Stimulated activated CD4-positive, alpha-beta T cell treated with anti-CD3 and anti-CD28 coated beads, Interleukin-4, amount 100 ng/mL, for 48 hours (primary cell): ENCODE data around the gene TUBG2.

ENCODE experiments used
- DNase-seq, 2 donors: peaks; one replicate each; pipeline ENCODE4 v3.0.0-alpha.2; 2020; ENCODE audit warnings: low read depth in 2 of 2

Gene TUBG2

GRCh38 chr17:42677012-42677857 lies 18.2 kb downstream of the TUBG2 start:
- peak; percentile 98 to 99 for DNase-seq

DNA sequence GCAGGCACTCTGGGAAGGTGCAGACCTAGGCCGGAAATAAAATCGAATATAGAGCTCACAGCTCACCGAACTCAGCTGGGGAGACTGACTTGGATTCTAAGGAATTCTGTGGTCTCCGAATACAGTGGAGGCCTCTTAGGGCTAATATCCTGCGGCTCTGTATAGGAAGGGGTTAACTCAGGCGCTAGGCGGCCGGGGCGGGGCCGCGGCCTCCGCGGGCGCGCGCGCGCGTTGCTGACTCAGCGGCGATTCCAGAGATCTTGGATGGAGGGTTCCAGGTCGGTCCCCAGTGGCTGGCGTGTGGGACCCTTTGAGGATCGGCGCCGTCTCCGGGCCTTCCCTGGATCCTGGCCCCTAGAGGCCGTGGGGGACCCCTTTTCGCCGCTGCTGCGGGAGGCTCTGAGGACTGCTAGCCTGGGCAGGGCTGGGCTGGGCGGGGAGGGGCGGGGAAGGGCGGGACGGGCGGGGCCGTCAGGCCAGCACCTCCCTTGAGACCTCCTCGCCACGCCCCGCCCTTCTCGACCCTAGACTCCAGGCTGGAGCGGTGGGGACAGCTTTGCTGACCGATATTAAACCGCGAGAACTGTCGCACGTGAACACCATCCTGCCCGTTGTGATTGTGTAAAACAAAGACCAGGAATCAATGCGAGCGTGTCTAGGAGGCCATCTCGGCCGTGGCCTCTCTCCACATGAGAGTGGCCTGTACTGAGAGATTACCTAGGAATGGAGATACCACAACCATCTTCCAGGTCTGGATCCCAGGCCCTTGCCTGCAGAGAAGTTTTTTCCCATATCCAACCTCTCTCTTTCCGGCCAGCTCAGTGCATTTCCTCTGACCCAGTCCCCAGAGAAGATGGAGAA lies 19.1 kb downstream of the TUBG2 start:
- DNase-seq: peak; percentile 66 to 71

DNA sequence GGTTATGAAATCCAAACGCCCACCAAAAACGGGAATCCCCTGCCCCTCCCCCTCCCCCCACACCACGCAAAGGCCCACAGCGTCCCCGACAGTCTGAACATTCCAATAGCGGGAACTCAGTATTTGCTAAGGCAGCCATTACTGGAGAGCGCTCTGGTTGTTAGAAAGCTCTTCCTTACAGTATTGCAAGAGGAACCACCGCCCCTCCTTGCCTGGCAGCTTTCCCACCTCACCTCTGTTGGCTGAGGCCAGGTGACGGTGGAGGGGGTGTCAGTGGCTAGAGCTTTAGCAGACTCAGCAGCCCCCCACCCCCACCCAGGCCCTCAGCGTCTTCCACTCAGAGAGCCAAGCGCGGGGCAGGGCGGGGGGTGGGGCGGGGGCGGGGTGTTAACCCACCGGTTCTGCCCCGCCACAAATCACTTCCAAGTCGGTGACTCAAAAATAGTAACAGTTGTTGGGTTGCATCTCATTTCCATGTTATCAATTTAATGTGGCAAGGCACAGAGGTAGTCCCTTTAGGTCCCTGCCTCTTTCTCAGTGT lies 19.9 kb downstream of the TUBG2 start:
- DNase-seq: no peak

DNA sequence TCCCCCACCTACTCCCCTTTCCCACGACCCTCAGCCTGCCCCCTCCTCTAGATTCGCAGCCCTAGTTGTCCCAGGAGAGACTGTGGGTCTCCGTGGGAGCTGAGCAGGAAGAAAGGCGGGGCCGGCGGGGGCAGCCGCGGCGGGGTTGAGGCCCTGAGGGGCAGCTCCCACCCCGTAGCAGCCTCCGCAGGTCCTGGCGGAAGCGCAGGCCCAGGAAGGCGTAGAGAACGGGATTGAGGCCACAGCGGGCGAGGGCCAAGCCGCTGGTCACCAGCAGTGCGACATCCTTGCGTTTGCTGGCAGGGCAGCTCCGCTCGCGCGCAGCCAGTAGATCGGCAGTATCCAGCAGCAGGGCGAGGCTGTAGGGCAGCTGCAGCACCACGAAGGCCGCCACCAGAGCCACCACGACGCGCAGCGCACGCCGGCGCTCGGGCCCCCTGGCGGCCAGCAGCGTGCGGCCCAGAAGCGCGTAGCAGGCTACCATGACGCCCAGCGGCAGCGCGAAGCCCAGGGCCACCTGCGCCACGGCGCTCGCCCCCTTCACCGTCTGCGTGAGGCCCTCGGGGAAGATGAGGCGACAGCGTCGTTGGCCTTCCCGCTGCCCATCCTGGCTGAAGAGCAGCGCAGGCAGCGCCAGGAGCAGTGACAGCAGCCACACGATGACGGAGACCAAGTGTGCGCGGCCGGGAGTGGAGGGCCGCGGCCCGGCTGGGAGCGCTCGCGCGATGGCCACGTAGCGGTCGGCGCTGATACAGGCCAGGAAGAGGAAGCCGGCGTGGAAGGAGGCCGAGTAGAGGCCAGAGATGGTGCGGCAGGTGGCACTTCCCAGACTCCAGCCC lies 20.6 kb downstream of the TUBG2 start:
- DNase-seq: peak; percentile 64 to 66

- no peak for DNase-seq
These were observed 21.3 kb downstream of the TUBG2 start for GRCh38 chr17:42680331-42680808.

- DNase-seq: no peak
These were observed 23.1 kb downstream of the TUBG2 start, which contains the start of gene CNTNAP1 for GRCh38 chr17:42681976-42682721. CNTNAP1 (plus strand) TSS chr17:42682531; CDS start chr17:42682830, 299 bp downstream.

- no peak for DNase-seq
These were observed 23.8 kb downstream of the TUBG2 start for GRCh38 chr17:42682722-42683403.

- no peak for DNase-seq
These were observed 24.4 kb downstream of the TUBG2 start for GRCh38 chr17:42683407-42684034.

GRCh38 chr17:42684929-42685556 lies 26.0 kb downstream of the TUBG2 start:
- DNase-seq: no peak

GRCh38 chr17:42685831-42686230 lies 26.7 kb downstream of the TUBG2 start:
- no peak for DNase-seq

DNA sequence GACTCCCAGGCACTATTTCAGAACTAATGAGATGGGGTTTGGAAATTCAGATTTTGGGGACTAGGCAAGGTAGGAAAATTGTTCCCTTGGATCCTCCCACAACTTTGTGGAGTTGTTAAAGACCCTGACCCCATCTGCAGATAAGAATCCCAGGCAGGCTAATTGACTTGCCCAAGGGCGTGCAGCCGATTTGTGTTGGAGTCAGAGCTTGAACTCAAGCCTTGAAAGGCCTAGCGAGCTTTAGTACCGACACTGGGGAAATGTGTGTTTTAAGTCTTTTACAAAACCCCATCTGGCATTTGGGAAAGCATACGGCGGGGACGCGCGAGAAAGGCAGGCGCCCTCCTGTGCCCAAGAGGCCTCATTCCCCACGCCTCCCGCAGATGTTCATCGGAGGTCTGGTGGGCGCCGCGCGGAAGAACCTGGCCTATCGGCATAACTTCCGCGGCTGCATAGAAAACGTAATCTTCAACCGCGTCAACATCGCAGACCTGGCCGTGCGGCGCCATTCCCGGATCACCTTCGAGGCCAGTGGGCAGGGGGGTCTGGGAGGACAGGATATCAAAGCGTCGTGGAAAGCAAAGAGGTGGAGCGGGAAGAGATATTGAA lies 27.5 kb downstream of the TUBG2 start:
- no peak for DNase-seq

DNA sequence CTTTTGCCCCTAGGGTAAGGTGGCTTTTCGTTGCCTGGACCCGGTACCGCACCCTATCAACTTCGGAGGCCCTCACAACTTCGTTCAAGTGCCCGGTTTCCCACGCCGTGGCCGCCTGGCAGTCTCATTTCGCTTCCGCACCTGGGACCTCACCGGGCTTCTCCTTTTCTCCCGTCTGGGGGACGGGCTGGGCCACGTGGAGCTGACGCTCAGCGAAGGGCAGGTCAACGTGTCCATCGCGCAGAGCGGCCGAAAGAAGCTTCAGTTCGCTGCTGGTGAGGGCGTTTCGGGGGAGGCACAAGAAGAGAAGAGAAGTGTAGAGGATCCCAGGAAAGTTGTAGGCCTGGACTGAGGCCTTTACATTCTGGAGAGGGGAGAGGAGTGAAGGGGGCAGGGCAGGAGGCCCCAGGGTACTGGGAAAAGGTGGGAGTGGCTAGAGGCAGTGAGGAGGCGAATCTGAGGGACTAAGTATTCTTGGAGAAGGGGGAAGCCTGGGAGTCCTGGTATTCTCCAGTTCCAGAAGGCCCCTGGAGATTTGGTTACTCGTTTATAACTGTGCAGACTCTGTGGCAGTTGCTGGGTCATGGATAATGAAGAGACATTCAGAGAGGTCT lies 28.7 kb downstream of the TUBG2 start:
- no peak for DNase-seq

GRCh38 chr17:42690596-42690995 lies 31.5 kb downstream of the TUBG2 start:
- no peak for DNase-seq

DNA sequence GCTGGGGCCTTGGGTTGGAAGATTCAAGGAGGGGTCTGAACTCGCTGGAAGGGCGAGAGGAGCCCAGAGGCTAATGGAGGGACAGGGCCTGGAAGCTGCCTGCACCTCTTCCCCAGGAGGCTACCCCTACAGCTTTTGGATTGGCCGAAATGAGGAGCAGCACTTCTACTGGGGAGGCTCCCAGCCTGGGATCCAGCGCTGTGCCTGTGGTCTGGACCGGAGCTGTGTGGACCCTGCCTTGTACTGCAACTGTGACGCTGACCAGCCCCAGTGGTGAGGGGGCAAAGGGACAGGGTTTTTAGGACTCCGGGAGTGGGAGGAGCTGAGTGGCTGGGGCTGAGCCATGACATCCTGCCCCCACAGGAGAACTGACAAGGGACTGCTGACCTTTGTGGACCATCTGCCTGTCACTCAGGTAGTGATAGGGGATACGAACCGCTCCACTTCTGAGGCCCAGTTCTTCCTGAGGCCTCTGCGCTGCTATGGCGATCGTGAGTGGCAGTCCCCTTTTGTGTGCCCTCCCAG lies 32.0 kb downstream of the TUBG2 start:
- DNase-seq: no peak

DNA sequence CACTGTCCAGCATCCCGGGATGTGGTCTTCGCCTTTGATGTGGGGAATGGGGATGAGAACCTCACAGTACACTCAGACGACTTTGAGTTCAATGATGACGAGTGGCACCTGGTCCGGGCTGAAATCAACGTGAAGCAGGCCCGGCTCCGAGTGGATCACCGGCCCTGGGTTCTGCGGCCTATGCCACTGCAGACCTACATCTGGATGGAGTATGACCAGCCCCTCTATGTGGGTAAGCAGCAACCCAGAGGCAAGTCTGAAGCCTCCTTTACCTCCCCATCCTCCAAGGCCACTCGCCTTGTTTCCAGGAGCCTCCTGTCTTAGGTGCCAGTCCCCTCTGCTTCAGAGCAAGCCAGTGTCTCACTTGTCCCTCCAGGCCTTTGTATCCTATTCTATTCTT lies 33.4 kb downstream of the TUBG2 start:
- no peak for DNase-seq

- DNase-seq: no peak
These were observed 35.4 kb downstream of the TUBG2 start for GRCh38 chr17:42694524-42694923.

- no peak for DNase-seq
These were observed 36.4 kb downstream of the TUBG2 start for GRCh38 chr17:42695500-42695899.
